Panc1 (cell line): ENCODE results near the gene PAX5. TPM values are rescaled to one million over a fixed set of nuclear protein-coding genes. Genes with fewer than 3 reads are reported as not detected.

ENCODE experiments used
- ATAC-seq: fragments of 200-7000 bp; cut with Tn5 transposase; 2 replicates; pipeline ENCODE4 v1.9.1; 2020; ENCODE audit warnings: mild to moderate bottlenecking, moderate library complexity
- BruUV-seq: library from RNA; stranded (reverse); fragments of 400-500 nt; replicated peaks from 2 replicates; lab custom pipeline; 2021; lab: Mats Ljungman, UMichigan
- CTCF ChIA-PET: fragments of 300-600 bp; sonication (Branson Sonifier 250); formaldehyde crosslinking; loops from one replicate; lab custom pipeline; 2022; ENCODE audit warnings: antibody characterized with exemption; lab: Charles Lee
- POLR2A ChIA-PET: fragments of 300-600 bp; sonication (Branson Sonifier 250); formaldehyde crosslinking; loops from one replicate; lab custom pipeline; 2022; ENCODE audit warnings: antibody characterized with exemption; lab: Charles Lee
- DNase-seq: peaks from one replicate; pipeline ENCODE4 v3.0.0-alpha.2; 2010; ENCODE audit warnings: low read depth, low spot score
- H3K27ac ChIP-seq: 2 replicates; pipeline ENCODE4 v1.5.1; 2011; ENCODE audit warnings: mild to moderate bottlenecking, low read length, inconsistent platforms
- H3K27me3 ChIP-seq: fragments of 200-500 bp; sonication (Bioruptor generic); 2 replicates; pipeline ENCODE4 v1.6.0; 2014; ENCODE audit warnings: low read length, inconsistent platforms; ENCODE audit not compliant: control insufficient read depth, insufficient read depth
- H3K36me3 ChIP-seq: fragments of 200-500 bp; sonication (Bioruptor generic); 2 replicates; pipeline ENCODE4 v1.5.1; 2014; ENCODE audit warnings: inconsistent platforms, mild to moderate bottlenecking, low read length, moderate library complexity; ENCODE audit not compliant: control insufficient read depth, insufficient read depth
- H3K4me1 ChIP-seq: 2 replicates; pipeline ENCODE4 v1.5.1; 2011; ENCODE audit warnings: inconsistent platforms, mild to moderate bottlenecking, low read length, moderate library complexity; ENCODE audit not compliant: control insufficient read depth, insufficient read depth
- H3K4me3 ChIP-seq, 2 experiments: 2 replicates each; pipeline ENCODE4 v1.5.1; 2011 to 2012; ENCODE audit warnings: low read depth in 2 of 2, low read length in 2 of 2, mild to moderate bottlenecking in 2 of 2, inconsistent platforms in 1 of 2, moderate library complexity in 1 of 2
- H3K9me3 ChIP-seq: fragments of 200-500 bp; sonication (Bioruptor generic); 2 replicates; pipeline ENCODE4 v1.5.1; 2014; ENCODE audit warnings: low read depth, mild to moderate bottlenecking, inconsistent platforms, low read length, moderate library complexity; ENCODE audit not compliant: control insufficient read depth, insufficient read depth
- POLR2AphosphoS5 ChIP-seq: IDR thresholded peaks from 2 replicates; pipeline ENCODE4 v1.6.1; 2012; ENCODE audit warnings: mild to moderate bottlenecking, low read depth, low read length, moderate library complexity
- SIN3A ChIP-seq: IDR thresholded peaks from 2 replicates; pipeline ENCODE4 v1.6.1; 2012; ENCODE audit warnings: low read depth, mild to moderate bottlenecking, low read length, moderate library complexity, borderline replicate concordance; ENCODE audit not compliant: insufficient read depth
- TCF7L2 ChIP-seq: IDR thresholded peaks from 2 replicates; pipeline ENCODE4 v1.6.1; 2011; ENCODE audit warnings: mild to moderate bottlenecking, low read depth, low read length, inconsistent platforms
- in situ Hi-C: cut with HindIII; loops from 2 replicates; pipeline ENCODE4 v1.10.0; 2016; ENCODE audit warnings: low sequenced_read_pairs, low pct_unique_long_range_greater_than_20kb
- intact Hi-C: fragments of 100-400 bp; cut with micrococcal nuclease; formaldehyde crosslinking; loops from one replicate; pipeline ENCODE4 v1.10.0; 2022; ENCODE audit not compliant: unreplicated experiment
- total RNA-seq: library from RNA; stranded (reverse); gene quantifications from one replicate; pipeline ENCODE4 v1.2.1, GENCODE V29; 2021; ENCODE audit not compliant: unreplicated experiment
- TF ChIP-seq, protein P1 (sequence below), 2 experiments: IDR thresholded peaks; 2 replicates each; pipeline ENCODE4 v1.6.1; 2011 to 2012; ENCODE audit warnings: low read depth in 2 of 2, control low read depth in 1 of 2, low read length in 1 of 2, mild to moderate bottlenecking in 1 of 2, moderate library complexity in 1 of 2; ENCODE audit not compliant: insufficient read depth in 1 of 2
- TF ChIP-seq, protein P2 (sequence below): fragments of 450-650 bp; IDR thresholded peaks from 2 replicates; pipeline ENCODE4 v1.5.1; 2017; ENCODE audit warnings: mild to moderate bottlenecking

PAX5 gene
- total RNA-seq, 1 experiment from 2014 or later = 0.39 TPM

DNA sequence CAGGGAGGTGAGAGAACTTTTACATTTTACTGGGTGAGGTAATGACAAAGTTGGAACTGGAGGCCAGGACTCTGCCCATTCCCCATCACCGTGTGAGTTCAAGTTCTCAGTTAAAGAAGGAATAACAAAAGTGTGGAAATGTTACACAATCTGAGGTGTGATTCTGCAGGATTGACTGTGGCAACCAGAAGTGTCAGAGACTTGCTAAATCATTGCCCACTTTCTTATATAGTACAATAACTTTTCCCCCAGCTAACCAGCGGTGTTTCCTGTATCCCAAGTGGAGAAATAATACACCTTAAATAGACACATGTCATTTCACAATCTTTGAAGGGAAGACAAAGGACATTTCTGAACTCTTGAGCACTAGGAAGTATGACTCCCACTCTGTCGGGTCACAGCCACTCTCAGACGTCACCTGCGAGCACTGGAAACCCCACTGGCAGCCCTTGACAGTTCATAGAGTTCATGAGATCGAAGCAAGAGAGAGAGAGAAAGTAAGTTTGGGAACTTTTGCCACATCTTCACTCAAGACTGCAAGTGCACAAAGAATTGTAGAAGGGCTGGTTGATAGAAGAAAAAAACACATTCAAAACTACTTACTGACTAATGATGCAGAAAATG is 28.4 kb downstream of the PAX5 start:
- CTCF ChIA-PET = no interaction called here
- H3K27me3 ChIP-seq = peaks cover 45% of the 10 kb centered on the region

DNA sequence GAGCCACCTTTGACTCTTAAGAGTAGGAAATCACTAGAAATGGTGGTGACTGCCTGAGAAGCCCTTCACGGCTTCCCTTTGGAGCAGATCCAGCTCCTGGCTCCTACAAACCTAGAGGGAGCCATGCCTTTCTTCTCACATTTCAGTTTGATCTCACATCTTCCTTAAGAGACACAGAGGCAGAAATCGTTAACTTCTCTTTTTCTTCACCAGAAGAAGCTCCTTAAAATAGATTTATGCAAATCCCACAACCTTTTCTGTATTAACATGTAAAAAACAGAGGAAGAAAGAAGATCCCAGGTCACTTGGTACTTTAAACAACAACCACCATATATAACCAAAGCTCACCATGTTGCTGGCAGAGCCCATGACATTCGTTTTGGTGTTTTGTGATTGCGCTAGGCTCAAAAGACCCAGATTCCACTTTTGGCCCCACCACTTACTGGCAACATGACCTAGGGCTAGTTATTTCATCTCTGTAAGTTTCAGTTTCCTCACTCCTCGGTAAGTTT is 29.6 kb downstream of the PAX5 start:
- Histone ChIP-seq H3K9me3 (no peaks in the 10 kb centered on the region), H3K27ac (no peak overlapping the region), H3K4me3 (no peak overlapping the region), H3K27me3 (peaks cover 42% of the 10 kb centered on the region), H3K36me3 (no peaks in the 10 kb centered on the region), H3K4me1 (no peaks in the 10 kb centered on the region)
- intact Hi-C loops (no loop called here), in situ Hi-C loops (no loop called here)
- no TSS peak for BruUV-seq
- no peak for ATAC-seq
- TF ChIP-seq, protein P1, sequence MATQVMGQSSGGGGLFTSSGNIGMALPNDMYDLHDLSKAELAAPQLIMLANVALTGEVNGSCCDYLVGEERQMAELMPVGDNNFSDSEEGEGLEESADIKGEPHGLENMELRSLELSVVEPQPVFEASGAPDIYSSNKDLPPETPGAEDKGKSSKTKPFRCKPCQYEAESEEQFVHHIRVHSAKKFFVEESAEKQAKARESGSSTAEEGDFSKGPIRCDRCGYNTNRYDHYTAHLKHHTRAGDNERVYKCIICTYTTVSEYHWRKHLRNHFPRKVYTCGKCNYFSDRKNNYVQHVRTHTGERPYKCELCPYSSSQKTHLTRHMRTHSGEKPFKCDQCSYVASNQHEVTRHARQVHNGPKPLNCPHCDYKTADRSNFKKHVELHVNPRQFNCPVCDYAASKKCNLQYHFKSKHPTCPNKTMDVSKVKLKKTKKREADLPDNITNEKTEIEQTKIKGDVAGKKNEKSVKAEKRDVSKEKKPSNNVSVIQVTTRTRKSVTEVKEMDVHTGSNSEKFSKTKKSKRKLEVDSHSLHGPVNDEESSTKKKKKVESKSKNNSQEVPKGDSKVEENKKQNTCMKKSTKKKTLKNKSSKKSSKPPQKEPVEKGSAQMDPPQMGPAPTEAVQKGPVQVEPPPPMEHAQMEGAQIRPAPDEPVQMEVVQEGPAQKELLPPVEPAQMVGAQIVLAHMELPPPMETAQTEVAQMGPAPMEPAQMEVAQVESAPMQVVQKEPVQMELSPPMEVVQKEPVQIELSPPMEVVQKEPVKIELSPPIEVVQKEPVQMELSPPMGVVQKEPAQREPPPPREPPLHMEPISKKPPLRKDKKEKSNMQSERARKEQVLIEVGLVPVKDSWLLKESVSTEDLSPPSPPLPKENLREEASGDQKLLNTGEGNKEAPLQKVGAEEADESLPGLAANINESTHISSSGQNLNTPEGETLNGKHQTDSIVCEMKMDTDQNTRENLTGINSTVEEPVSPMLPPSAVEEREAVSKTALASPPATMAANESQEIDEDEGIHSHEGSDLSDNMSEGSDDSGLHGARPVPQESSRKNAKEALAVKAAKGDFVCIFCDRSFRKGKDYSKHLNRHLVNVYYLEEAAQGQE (IDR thresholded peaks at IDR 0.05; ENCODE audit: insufficient read depth in 1 of 2, low read depth in 2 of 2, low read length in 1 of 2) = no peak
- TF ChIP-seq SIN3A (no peak), POLR2AphosphoS5 (no peak), TCF7L2 (no peak)
- TF ChIP-seq, protein P2, sequence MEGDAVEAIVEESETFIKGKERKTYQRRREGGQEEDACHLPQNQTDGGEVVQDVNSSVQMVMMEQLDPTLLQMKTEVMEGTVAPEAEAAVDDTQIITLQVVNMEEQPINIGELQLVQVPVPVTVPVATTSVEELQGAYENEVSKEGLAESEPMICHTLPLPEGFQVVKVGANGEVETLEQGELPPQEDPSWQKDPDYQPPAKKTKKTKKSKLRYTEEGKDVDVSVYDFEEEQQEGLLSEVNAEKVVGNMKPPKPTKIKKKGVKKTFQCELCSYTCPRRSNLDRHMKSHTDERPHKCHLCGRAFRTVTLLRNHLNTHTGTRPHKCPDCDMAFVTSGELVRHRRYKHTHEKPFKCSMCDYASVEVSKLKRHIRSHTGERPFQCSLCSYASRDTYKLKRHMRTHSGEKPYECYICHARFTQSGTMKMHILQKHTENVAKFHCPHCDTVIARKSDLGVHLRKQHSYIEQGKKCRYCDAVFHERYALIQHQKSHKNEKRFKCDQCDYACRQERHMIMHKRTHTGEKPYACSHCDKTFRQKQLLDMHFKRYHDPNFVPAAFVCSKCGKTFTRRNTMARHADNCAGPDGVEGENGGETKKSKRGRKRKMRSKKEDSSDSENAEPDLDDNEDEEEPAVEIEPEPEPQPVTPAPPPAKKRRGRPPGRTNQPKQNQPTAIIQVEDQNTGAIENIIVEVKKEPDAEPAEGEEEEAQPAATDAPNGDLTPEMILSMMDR = no peak
- no peak for DNase-seq
- ChIA-PET POLR2A (interaction anchor here (1.1 kb wide), 1 partner anchor 17 kb away, joined by 4 read pairs; no protein-coding TSS in a partner anchor), CTCF (interaction anchor here (0.5 to 0.6 kb wide), 2 partner anchors 163 to 341 kb away, joined by 3 to 5 read pairs; no protein-coding TSS in a partner anchor)

More for the DNA sequence above, 28.4 kb downstream of the PAX5 start:
- POLR2A ChIA-PET = no interaction called here
- no TSS peak for BruUV-seq
- Histone ChIP-seq H3K4me1 (no peaks in the 10 kb centered on the region), H3K36me3 (no peaks in the 10 kb centered on the region), H3K4me3 (no peak overlapping the region), H3K27ac (no peak overlapping the region), H3K9me3 (no peaks in the 10 kb centered on the region)
- intact Hi-C loops = no loop called here
- TF ChIP-seq SIN3A (no peak), TCF7L2 (no peak), POLR2AphosphoS5 (no peak)
- TF ChIP-seq, protein P2 = no peak
- TF ChIP-seq, protein P1 (IDR thresholded peaks at IDR 0.05; ENCODE audit: insufficient read depth in 1 of 2, low read depth in 2 of 2, low read length in 1 of 2) = no peak
- ATAC-seq (no peak), DNase-seq (no peak)
- in situ Hi-C loops = no loop called here
